Fibroblast of mammary gland (primary cell): ENCODE results near the gene SMAD6.

Experiments
- DNase-seq: peaks from one replicate; pipeline ENCODE4 v3.0.0-alpha.2; 2010; ENCODE audit warnings: low read depth
- H3K4me3 ChIP-seq: 2 replicates; pipeline ENCODE4 v1.5.1; 2011; ENCODE audit warnings: low read depth, mild to moderate bottlenecking, low read length, moderate library complexity; ENCODE audit not compliant: control insufficient read depth
- CTCF ChIP-seq: conservative IDR thresholded peaks from 2 replicates; pipeline ENCODE4 v1.5.1; 2011; ENCODE audit warnings: low read depth, low read length, inconsistent platforms; ENCODE audit not compliant: control insufficient read depth, insufficient read depth

SMAD6 gene

DNA sequence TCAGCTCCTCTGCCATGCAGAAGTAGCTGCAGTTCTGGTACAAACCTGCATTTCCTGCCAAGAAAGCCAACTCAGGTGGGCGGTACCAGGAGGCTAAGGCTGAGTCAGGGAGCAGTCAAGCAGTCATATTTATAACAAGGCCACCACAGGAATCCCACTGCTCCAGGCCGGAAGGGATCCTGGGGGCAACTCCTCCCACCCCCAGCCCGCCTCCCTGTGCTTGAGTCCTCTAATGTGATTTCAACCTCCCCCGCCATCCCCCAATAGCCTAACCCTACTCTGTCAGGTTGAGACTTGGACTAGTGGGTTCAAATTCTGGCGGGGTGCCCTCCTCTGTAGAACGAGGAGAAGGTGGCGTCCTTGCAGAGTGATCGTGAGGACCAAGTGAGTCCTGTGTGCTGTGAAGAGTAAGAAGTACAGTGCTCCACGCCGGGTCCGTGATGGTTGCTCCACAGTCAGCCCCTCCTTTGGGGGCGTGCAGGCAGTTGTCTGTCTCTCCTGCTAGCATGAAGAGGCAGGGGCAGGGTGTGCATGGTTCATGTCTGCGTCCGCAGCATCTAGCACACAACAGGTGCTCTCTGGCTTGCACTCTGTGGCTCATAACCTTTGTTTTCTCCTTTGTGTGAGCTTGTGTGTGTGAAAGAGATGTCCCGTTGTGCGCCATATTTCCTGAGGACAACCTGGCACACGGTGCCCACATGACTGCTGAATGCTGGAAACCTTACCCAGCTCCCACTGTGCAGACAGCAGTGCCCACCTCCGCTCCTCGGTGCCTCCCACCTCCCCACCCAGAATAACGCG, 78.3 kb downstream of the SMAD6 start:
- TF ChIP-seq CTCF: no peak
- DNase-seq: peak; percentile 82
- no peak overlapping the region for H3K4me3 ChIP-seq

DNA sequence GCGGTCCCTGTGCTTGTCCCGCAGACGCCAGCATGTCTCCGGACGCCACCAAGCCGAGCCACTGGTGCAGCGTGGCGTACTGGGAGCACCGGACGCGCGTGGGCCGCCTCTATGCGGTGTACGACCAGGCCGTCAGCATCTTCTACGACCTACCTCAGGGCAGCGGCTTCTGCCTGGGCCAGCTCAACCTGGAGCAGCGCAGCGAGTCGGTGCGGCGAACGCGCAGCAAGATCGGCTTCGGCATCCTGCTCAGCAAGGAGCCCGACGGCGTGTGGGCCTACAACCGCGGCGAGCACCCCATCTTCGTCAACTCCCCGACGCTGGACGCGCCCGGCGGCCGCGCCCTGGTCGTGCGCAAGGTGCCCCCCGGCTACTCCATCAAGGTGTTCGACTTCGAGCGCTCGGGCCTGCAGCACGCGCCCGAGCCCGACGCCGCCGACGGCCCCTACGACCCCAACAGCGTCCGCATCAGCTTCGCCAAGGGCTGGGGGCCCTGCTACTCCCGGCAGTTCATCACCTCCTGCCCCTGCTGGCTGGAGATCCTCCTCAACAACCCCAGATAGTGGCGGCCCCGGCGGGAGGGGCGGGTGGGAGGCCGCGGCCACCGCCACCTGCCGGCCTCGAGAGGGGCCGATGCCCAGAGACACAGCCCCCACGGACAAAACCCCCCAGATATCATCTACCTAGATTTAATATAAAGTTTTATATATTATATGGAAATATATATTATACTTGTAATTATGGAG, 79.1 kb downstream of the SMAD6 start:
- no peak for TF ChIP-seq CTCF
- DNase-seq: no peak

DNA sequence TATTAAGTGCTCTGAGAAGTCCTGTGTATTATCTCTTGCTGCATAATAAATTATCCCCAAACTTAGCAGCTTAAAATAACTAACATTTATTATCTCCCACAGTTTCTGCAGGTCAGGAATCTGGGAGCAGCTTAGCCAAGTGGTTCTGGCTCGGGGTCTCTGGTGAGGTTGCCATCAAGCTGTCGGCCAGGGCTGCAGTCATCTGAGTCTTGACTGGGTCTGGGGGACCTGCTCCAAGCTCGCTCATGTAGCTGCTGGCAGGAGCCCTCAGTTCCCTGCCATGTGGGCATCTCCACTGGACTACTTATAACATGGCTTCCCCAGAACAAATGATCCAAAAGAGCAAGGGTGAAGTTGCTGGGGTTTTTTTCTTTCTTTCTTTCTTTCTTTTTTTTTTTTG, 80.7 kb downstream of the SMAD6 start:
- H3K4me3 ChIP-seq: no peak overlapping the region
- DNase-seq: no peak
- no peak for TF ChIP-seq CTCF

More for the DNA sequence above, 79.1 kb downstream of the SMAD6 start:
- no peak overlapping the region for H3K4me3 ChIP-seq

DNA sequence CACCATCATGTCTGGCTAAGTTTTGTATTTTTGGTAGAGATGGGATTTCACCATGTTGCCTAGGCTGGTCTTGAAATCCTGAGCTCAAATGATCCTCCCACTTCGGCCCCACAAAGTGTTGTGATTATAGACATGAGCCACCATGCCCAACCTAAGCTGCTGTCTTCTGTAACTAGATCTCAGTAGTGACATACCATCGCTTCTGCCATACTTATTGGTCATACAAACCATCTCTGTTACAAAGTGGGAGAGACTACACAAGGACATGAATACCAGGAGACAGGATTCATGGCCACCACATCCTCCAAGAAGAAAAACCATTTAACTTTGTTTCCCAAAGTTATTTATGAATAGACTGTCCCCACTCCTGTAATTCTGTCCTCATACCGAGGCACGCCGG, 81.3 kb downstream of the SMAD6 start:
- TF ChIP-seq CTCF: no peak
- DNase-seq: no peak
- no peak overlapping the region for H3K4me3 ChIP-seq

DNA sequence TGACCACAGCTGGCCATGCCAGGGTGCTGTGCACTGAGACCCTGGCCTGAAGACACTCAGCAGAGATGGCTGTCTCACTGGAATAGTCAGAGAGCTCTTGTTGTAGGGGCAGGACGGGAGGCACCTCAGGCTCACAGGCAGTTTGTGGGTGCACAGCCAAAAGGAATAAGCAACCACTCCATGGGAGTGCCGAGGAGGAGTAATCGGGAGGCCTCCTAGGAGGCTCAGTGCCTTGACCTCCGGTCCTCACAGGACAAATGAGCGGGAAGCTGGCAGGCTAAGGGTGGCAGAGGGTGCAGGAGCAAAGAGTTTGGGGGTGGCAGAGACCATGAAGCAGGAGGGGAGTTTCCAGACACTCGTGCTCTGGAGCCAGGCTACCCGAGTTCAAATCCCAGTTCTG, 81.7 kb downstream of the SMAD6 start:
- DNase-seq: no peak
- no peak for TF ChIP-seq CTCF

GRCh38 chr15:66784174-66784573, 82.1 kb downstream of the SMAD6 start:
- H3K4me3 ChIP-seq: no peak overlapping the region
- no peak for TF ChIP-seq CTCF
- DNase-seq: no peak

More for the DNA sequence above, 81.7 kb downstream of the SMAD6 start:
- H3K4me3 ChIP-seq: no peak overlapping the region

GRCh38 chr15:66785637-66786036, 83.6 kb downstream of the SMAD6 start:
- peak; percentile 45 for DNase-seq
- no peak overlapping the region for H3K4me3 ChIP-seq
- no peak for TF ChIP-seq CTCF
